Mammary microvascular endothelial cell (primary cell): Measurements from ENCODE around the gene NR2C2AP. TPM values are rescaled to one million over a fixed set of nuclear protein-coding genes. Genes with fewer than 3 reads are reported as not detected.

ENCODE experiments used
- total RNA-seq: library from RNA; depleted of rRNA; stranded (reverse); fragments of >200 nt; gene quantifications from 2 replicates; pipeline ENCODE4 v1.2.3, GENCODE V29; 2015

NR2C2AP gene, protein sequence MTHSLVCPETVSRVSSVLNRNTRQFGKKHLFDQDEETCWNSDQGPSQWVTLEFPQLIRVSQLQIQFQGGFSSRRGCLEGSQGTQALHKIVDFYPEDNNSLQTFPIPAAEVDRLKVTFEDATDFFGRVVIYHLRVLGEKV
- total RNA-seq = 21.2 and 23.7 TPM in 2 replicates

DNA sequence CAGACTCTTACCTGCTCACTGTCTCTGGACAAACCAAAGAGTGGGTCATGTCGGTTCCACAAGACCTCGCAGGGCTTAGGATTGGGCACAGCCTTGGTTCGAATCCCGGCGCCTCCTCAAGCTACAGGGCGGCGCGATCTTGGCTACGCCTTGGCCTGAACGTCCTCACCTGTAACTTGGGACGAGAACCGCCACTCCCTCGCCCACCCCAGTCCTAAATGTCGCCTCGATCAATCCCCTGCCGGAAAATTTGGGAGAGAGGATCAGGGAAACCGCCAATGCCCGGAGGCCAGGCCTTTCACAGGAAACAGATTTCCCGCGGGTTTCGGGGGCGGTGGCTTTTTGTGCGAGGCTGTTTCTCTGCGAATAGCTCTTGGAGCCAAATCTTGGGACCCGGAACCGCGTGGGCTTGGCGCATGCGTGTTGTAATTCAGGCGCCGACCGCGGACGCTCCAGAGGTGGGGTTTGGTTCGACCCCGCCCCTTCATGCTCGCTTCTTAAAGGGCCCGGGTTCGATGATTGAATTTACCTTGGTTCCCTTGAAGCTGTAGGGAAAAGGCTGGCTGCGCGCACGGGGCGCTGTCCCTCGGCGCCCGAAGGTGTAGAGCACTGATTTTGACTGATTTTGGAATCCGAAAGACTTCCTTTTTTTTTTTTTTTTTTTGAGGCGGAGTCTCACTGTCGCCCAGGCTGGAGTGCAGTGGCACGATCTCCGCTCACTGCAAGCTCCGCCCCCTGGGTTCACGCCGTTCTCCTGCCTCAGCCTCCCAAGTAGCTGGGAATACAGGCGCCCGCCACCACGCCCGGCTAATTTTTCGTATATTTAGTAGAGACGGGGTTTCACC, at the start of gene NR2C2AP:
NR2C2AP (minus strand) TSS at position 403 of the 845 bp plus-strand sequence; CDS start at position 49, 354 bp downstream.

DNA sequence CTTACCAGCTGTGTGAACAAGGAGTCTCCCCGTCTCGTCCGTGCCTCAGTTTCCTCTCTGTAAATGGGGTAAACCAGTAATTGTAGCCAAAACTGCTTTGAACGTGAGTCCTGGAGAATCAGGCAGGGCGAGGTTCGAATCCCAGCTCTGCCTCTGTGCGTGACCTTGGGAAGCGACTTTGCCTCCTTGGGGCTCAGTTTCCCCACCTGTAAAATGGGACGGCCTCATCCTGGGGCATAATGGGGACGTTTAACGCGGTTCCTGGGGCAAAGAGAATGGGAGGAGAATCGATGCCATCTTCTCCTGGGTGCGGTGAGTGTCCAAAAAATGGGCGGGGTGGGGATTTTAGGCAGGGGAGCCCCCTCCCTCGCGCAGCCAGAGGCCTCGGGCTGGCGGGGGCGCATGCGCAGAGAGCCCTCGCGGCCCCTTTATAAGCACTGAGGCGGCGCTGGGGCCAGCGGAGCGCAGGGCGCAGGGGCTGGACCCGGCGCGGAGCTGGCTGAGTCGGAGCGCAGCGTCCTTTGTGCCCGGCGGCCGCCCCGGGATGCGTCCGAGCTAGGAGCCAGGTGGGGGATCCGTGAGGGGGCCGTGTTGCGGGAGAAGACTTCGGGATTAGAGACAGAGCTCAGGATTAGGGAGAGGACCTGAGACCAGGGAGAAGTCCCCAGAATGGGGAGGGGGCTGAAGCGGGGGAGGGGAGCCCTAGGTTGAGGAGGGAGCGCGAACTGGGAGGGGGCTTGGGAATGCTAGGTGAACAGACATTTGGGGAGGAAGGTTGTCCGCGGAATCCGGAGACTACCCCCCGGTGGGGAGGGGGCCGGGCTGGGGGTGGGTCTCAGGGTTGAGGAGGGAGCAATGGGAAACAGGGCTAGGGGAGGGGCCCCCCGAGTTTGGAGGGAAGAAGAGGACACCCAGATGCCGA, 8.5 kb upstream of the NR2C2AP start, which contains the start of gene NCAN:
NCAN (plus strand) TSS at position 460 of the 922 bp plus-strand sequence. CDS start 4,996 bp downstream, outside the sequence.

DNA sequence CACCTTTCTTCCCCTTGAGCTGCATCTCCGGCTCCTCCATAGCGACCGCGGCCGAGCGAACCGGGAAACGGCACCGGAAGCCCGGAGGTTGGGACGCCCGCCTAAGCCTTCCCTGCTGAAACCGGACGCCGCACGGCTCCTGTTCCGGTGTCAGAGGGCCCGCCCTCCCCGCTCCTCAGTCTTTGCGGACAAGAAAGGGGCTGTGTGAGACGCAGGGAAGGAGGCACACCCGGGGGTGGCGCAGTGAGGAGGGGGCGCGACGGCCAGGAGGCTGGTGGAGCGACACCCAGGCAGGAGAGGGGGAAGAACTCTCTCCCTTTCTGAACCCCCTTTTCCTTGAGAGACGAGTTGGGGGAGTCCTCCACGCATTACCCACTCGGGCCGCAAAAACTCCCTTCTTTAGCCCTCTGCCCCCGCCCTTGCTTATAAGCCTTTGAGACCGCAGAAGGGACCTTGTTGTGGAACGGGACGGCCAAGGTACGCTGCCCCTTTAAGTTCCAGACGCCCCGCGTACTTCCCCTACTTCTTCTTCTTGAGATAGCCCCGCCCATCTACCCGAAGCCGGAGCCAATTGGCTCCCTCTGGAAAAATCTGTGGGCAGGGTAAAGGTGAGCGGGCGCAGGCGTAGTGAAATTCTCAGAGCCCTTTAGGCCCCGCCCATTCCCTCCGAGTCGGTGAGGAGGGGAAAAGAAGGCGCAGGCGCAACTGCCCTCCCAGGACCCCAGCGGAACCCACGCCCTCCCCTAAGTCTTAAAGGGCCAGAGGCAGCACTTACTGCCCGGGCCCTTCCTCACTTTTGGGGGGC, 10.9 kb downstream of the NR2C2AP start, which contains the start of the genes BORCS8 and RFXANK:
BORCS8 (minus strand) TSS at position 75 of the 805 bp plus-strand sequence; CDS start at position 40, 35 bp downstream.
RFXANK (plus strand) TSS at position 181 of the 805 bp plus-strand sequence. CDS start 1,689 bp downstream, outside the sequence.

DNA sequence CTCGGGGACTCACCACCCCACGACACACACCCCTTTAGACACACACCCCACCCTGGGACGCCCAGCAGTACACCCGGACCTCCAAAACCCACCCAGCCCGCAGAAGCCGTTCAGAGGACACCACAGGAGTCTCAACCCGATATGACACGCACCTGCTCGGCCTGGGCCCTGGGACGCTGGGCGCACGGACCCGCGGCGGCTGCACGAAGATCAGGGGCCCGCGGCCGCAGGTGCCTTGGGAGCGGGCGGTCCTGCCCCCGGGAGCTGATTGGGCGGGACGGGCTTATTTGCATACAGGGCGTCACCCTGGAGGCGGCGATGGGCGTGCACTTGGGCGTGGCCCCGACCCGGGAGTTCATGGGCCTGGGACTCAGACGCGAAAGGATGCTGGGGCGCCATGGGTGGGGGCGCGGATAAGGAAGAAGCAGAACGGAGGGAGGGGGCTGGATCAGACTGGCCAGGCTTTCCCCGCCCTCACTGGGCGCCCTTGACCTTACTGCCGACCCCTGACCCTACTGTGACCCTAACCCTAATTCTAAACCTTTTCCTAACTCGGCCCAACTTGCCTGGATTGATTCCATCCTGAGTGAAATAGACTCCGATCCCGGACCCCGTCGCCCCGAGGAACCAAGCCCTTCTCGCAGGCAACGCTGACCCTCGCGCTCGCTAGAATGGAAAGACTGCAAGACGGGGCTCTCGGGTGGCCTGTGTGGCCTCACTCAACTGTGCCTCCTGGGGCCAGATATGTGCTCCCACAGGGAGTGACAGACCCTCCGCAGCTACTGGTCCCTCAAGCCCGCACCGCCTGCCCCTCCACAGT, 33.0 kb downstream of the NR2C2AP start, which contains the start of gene MEF2B:
MEF2B (minus strand) TSS at position 211 of the 820 bp plus-strand sequence. CDS start 19,528 bp downstream, outside the sequence.

Other genes with a start within 250 kb of the NR2C2AP start
- gene SUGP2, start 169.9 kb downstream of the NR2C2AP start, total RNA-seq = 18.3 and 18.8 TPM in 2 replicates
- gene ARMC6, start 169.8 kb downstream of the NR2C2AP start, total RNA-seq = 64.5 and 69.2 TPM in 2 replicates
- 2.5 and 2.9 TPM in 2 replicates for gene SLC25A42, start 139.4 kb downstream of the NR2C2AP start, total RNA-seq
- 17.1 and 19.0 TPM in 2 replicates for gene TMEM161A, start 64.9 kb downstream of the NR2C2AP start, total RNA-seq
- 0.07 and 0.10 TPM in 2 replicates for gene MEF2B, start 33.2 kb downstream of the NR2C2AP start, total RNA-seq
- 21.4 and 24.0 TPM in 2 replicates for gene BORCS8, start 11.3 kb downstream of the NR2C2AP start, total RNA-seq
- 63.0 and 86.1 TPM in 2 replicates for gene RFXANK, start 11.2 kb downstream of the NR2C2AP start, total RNA-seq
- gene NCAN, start 8.5 kb upstream of the NR2C2AP start, total RNA-seq = 0.07 TPM in 1 of 2 replicates, not detected in the other
- gene TM6SF2, start 69.9 kb upstream of the NR2C2AP start, total RNA-seq = not detected in 2 replicates
- 19.6 and 31.8 TPM in 2 replicates for gene SUGP1, start 117.1 kb upstream of the NR2C2AP start, total RNA-seq
- 22.1 and 22.7 TPM in 2 replicates for gene MAU2, start 117.4 kb upstream of the NR2C2AP start, total RNA-seq
- 95.4 and 97.3 TPM in 2 replicates for gene GATAD2A, start 202.3 kb upstream of the NR2C2AP start, total RNA-seq